Left renal cortex interstitium (tissue), 4 donors: ENCODE measurements around the gene PROX2. TPM values are rescaled to one million over a fixed set of nuclear protein-coding genes. Genes with fewer than 3 reads are reported as not detected.

Source experiments
- DNase-seq, 4 donors: peaks; one replicate each; pipeline ENCODE4 v3.0.0-alpha.2; 2013; ENCODE audit warnings: low read depth in 4 of 4, low spot score in 2 of 4, missing footprints in 1 of 4
- polyA plus RNA-seq, 4 donors: library from polyadenylated mRNA; unstranded; fragments of 120-200 nt; gene quantifications; one replicate each; pipeline ENCODE4 v1.2.1, GENCODE V29; 2013; ENCODE audit not compliant: insufficient read length in 4 of 4

PROX2 gene
- polyA plus RNA-seq, 4 donors = 0.38 to 4.0 (median 1.6) TPM

GRCh38 chr14:74909911-74910310 is 34.0 kb upstream of the PROX2 start:
- DNase-seq = no peak

- DNase-seq = no peak
These were observed 33.6 kb upstream of the PROX2 start for GRCh38 chr14:74909501-74909900.

GRCh38 chr14:74908861-74909341 is 33.0 kb upstream of the PROX2 start:
- no peak for DNase-seq

- no peak for DNase-seq
These were observed 31.8 kb upstream of the PROX2 start for GRCh38 chr14:74907744-74908143.

- DNase-seq = no peak
These were observed 31.1 kb upstream of the PROX2 start for GRCh38 chr14:74906925-74907521.

GRCh38 chr14:74905595-74906142 is 29.7 kb upstream of the PROX2 start:
- DNase-seq = no peak

- DNase-seq = no peak
These were observed 28.9 kb upstream of the PROX2 start for GRCh38 chr14:74904635-74905503.

GRCh38 chr14:74902941-74903705 is 27.2 kb upstream of the PROX2 start:
- DNase-seq = no peak

- no peak for DNase-seq
These were observed 22.7 kb upstream of the PROX2 start for GRCh38 chr14:74898694-74899093.

GRCh38 chr14:74898083-74898482 is 22.1 kb upstream of the PROX2 start:
- no peak for DNase-seq

- no peak for DNase-seq
These were observed 21.7 kb upstream of the PROX2 start for GRCh38 chr14:74897642-74898041.

- no peak for DNase-seq
These were observed 20.5 kb upstream of the PROX2 start for GRCh38 chr14:74896400-74896799.

GRCh38 chr14:74893614-74894091 is 17.7 kb upstream of the PROX2 start:
- no peak for DNase-seq

GRCh38 chr14:74892745-74893144 is 16.8 kb upstream of the PROX2 start:
- DNase-seq = no peak

GRCh38 chr14:74891870-74892269 is 15.9 kb upstream of the PROX2 start:
- DNase-seq = no peak

- no peak for DNase-seq
These were observed 14.3 kb upstream of the PROX2 start for GRCh38 chr14:74890262-74890661.

- DNase-seq = no peak
These were observed 12.5 kb upstream of the PROX2 start for GRCh38 chr14:74888164-74889158.

GRCh38 chr14:74886001-74886400 is 10.1 kb upstream of the PROX2 start:
- no peak for DNase-seq

GRCh38 chr14:74882103-74882920 is 6.4 kb upstream of the PROX2 start:
- DNase-seq = peak in 2 of 4 donors; percentile 20 to 34
